HG03469 (cell line): ENCODE measurements around the gene STIL.
"Not testable (repeated sequence)": the region's sequence is repeated elsewhere in the genome, so short reads cannot be mapped to it uniquely, and the experiment has no call there.

Experiments used
- ATAC-seq: cut with Tn5 transposase; IDR thresholded peaks from one replicate; pipeline ENCODE4 v1.9.1; 2021; ENCODE audit warnings: mild to moderate bottlenecking, moderate library complexity, moderate number of reproducible peaks; ENCODE audit not compliant: unreplicated experiment

Gene STIL

GRCh38 chr1:47223174-47223920 lies 90.6 kb downstream of the STIL start:
- no peak for ATAC-seq

- no peak for ATAC-seq
Measured at GRCh38 chr1:47222476-47222875, 91.5 kb downstream of the STIL start.

GRCh38 chr1:47219590-47220220 lies 94.2 kb downstream of the STIL start:
- ATAC-seq = no peak

- no peak for ATAC-seq
Measured at GRCh38 chr1:47219001-47219400, 94.9 kb downstream of the STIL start.

GRCh38 chr1:47216278-47217059 lies 97.5 kb downstream of the STIL start:
- ATAC-seq = no peak

- no peak for ATAC-seq
Measured at GRCh38 chr1:47215713-47216112, 98.2 kb downstream of the STIL start.

- no peak for ATAC-seq
Measured at GRCh38 chr1:47214549-47214948, 99.4 kb downstream of the STIL start.

GRCh38 chr1:47213230-47213963 lies 100.5 kb downstream of the STIL start:
- ATAC-seq = no peak

- ATAC-seq = no peak
Measured at GRCh38 chr1:47212636-47213229, 101.2 kb downstream of the STIL start.

- no peak for ATAC-seq
Measured at GRCh38 chr1:47211796-47212269, 102.1 kb downstream of the STIL start.

GRCh38 chr1:47210666-47211065 lies 103.3 kb downstream of the STIL start:
- no peak for ATAC-seq

GRCh38 chr1:47209725-47210325 lies 104.1 kb downstream of the STIL start:
- no peak for ATAC-seq

- no peak for ATAC-seq
Measured at GRCh38 chr1:47209091-47209490, 104.9 kb downstream of the STIL start.

- no peak for ATAC-seq
Measured at GRCh38 chr1:47208374-47208850, 105.5 kb downstream of the STIL start.

- ATAC-seq = no peak
Measured at GRCh38 chr1:47207803-47208373, 106.1 kb downstream of the STIL start.

GRCh38 chr1:47205918-47206317 lies 108.0 kb downstream of the STIL start:
- no peak for ATAC-seq

- not testable (repeated sequence) for ATAC-seq
Measured at GRCh38 chr1:47203504-47203903, 110.4 kb downstream of the STIL start.

GRCh38 chr1:47201179-47201578 lies 112.8 kb downstream of the STIL start:
- ATAC-seq = no peak
